Measurements from ENCODE around the gene SMTNL2.
"Not testable (repeated sequence)": the region's sequence is repeated elsewhere in the genome, so short reads cannot be mapped to it uniquely, and the experiment has no call there.

Gene SMTNL2

GRCh38 chr17:4638766-4639165 lies 54.4 kb downstream of the SMTNL2 start:
- DNase-seq: not testable (repeated sequence)

- not testable (repeated sequence) for DNase-seq
Measured at GRCh38 chr17:4639301-4640059, 55.2 kb downstream of the SMTNL2 start.

- DNase-seq: not testable (repeated sequence)
Measured at GRCh38 chr17:4640569-4641188, 56.4 kb downstream of the SMTNL2 start.

GRCh38 chr17:4641297-4642195 lies 57.2 kb downstream of the SMTNL2 start, which contains the start of gene ALOX15:
ALOX15 (minus strand) TSS chr17:4641678; CDS start chr17:4641651, 27 bp downstream.
- no peak for DNase-seq

GRCh38 chr17:4642286-4642685 lies 58.0 kb downstream of the SMTNL2 start:
- no peak for DNase-seq

GRCh38 chr17:4643676-4644075 lies 59.3 kb downstream of the SMTNL2 start:
- no peak for DNase-seq

- DNase-seq: no peak
Measured at GRCh38 chr17:4645642-4646041, 61.3 kb downstream of the SMTNL2 start.

GRCh38 chr17:4648741-4649140 lies 64.4 kb downstream of the SMTNL2 start:
- no peak for DNase-seq

- DNase-seq: no peak
Measured at GRCh38 chr17:4652997-4653396, 68.7 kb downstream of the SMTNL2 start.

GRCh38 chr17:4655933-4656332 lies 71.6 kb downstream of the SMTNL2 start:
- not testable (repeated sequence) for DNase-seq

GRCh38 chr17:4657678-4658077 lies 73.3 kb downstream of the SMTNL2 start:
- no peak for DNase-seq
